Heart left ventricle (tissue), 16 donors: ENCODE results near the gene RPS6KB2. TPM values are rescaled to one million over a fixed set of nuclear protein-coding genes. Genes with fewer than 3 reads are reported as not detected.
A peak's percentile ranks its signal among the peaks of the same experiment; 100 is the strongest.

Experiments used
- ATAC-seq, 4 donors: fragments of 200-7000 bp; cut with Tn5 transposase; one replicate each; pipeline ENCODE4 v1.9.1; 2020 to 2022; ENCODE audit warnings: moderate library complexity in 4 of 4, mild to moderate bottlenecking in 3 of 4, moderate number of reproducible peaks in 1 of 4
- DNase-seq, 5 donors: peaks; one replicate each; pipeline ENCODE4 v3.0.0-alpha.2; 2020
- H3K27ac ChIP-seq, 12 donors: fragments of 200-600 bp; sonication (generic) in 4 of 12; one replicate each; pipeline versions ENCODE4 v1.5.0 to v1.8.0; 2016 to 2022; ENCODE audit warnings: mild to moderate bottlenecking in 2 of 12
- H3K27me3 ChIP-seq, 9 donors: fragments of 200-600 bp; sonication (generic) in 2 of 9; one replicate each; pipeline versions ENCODE4 v1.5.1 to v1.8.0; 2016 to 2022; ENCODE audit warnings: mild to moderate bottlenecking in 3 of 9
- H3K36me3 ChIP-seq, 9 donors: fragments of 200-600 bp; sonication (generic) in 2 of 9; one replicate each; pipeline versions ENCODE4 v1.5.0 to v1.8.0; 2018 to 2022; ENCODE audit warnings: mild to moderate bottlenecking in 2 of 9
- H3K4me1 ChIP-seq, 12 donors: fragments of 200-600 bp; sonication (generic) in 4 of 12; one replicate each; pipeline versions ENCODE4 v1.5.0 to v1.8.0; 2016 to 2022; ENCODE audit warnings: mild to moderate bottlenecking in 3 of 12
- H3K4me3 ChIP-seq, 12 donors: fragments of 200-600 bp; sonication (generic) in 4 of 12; one replicate each; pipeline versions ENCODE4 v1.5.0 to v1.8.0; 2017 to 2022; ENCODE audit warnings: mild to moderate bottlenecking in 9 of 12, moderate library complexity in 4 of 12
- H3K9me3 ChIP-seq, 12 donors: fragments of 200-600 bp; sonication (generic) in 4 of 12; one replicate each; pipeline versions ENCODE4 v1.5.0 to v1.8.0; 2016 to 2022; ENCODE audit warnings: mild to moderate bottlenecking in 1 of 12
- POLR2A ChIP-seq, 2 donors: fragments of 450-650 bp; IDR thresholded peaks; one replicate each; pipeline ENCODE4 v1.6.1; 2017; ENCODE audit warnings: antibody characterized with exemption in 2 of 2, mild to moderate bottlenecking in 2 of 2, moderate library complexity in 2 of 2
- WGBS, 4 donors: extraction: QIAGEN DNeasy Blood & Tissue Kit in 2 of 4; methylation state at CpG; one replicate each; pipeline versions ENCODE4 v1.1.5 to v1.1.7; 2013 to 2018; 5-methylcytosine and 5-hydroxymethylcytosine counted together
- intact Hi-C, 10 donors: fragments of 100-400 bp; cut with DNase I; formaldehyde crosslinking; loops; one replicate each; pipeline versions ENCODE4 v1.11.1 to v1.14.2; 2022
- polyA plus RNA-seq, 2 donors: library from polyadenylated mRNA; stranded (reverse); fragments of 200-250 nt; gene quantifications; one replicate each; pipeline ENCODE4 v1.2.3, GENCODE V29; 2013
- total RNA-seq, 9 donors: library from RNA; depleted of rRNA in 2 of 9; stranded (reverse); fragments of >200 nt in 2 of 9; fragmentation: NEBNext Ultra II Directional in 3 of 9; extraction: Animal tissue kit (Norgen Biotek cat#: 25700) in 3 of 9; gene quantifications; one replicate each; pipeline versions ENCODE4 v1.1.0 to v1.2.4, GENCODE V29; 2016 to 2023
- TF ChIP-seq, protein P1 (sequence below), 12 donors: fragments of 200-600 bp; sonication (generic) in 4 of 12; IDR thresholded peaks; one replicate each; pipeline versions ENCODE4 v1.5.0 to v1.8.0; 2018 to 2022; ENCODE audit warnings: antibody characterized with exemption in 12 of 12, mild to moderate bottlenecking in 5 of 12
- donor health status: ischemic (EF 13 %, LVEDD 7.1; RV severe dilation, severe dysfunction).
- donor health status: healthy with polysubstance abuse.
- donor health status: DM: no; HTN: yes; CAD: no.
- donor health status: DM: no; HTN: no; CAD: no.
- donor health status: ischemic (EF 25% LVEDD 6.9; RV normal size, moderate dysfunction).
- donor health status: ischemic (EF 25% LVEDD 5.7; RV mildly dilated, moderate dysfunction).
- donor health status: healthy.
- donor health status: DM: yes; HTN: yes; CAD: no.
- donor health status: ischemic (EF 35%, LVEDD 5.7; RV mildly dilated, moderate dysfunction).
- donor health status: nonischemic (EF 11% LVEDD 7.7; RV severe dilation, severe dysfunction).
- donor health status: DM: yes; HTN: yes; CAD: no.
- donor health status: PGD.
- donor health status: ischemic (EF 29% LVEDD 5.4; RV normal size, mild dysfunction).
- donor health status: nonischemic (EF 23%, LVEDD 6.1; RV moderate dilation, normal function).

The RPS6KB2 gene
- total and polyA plus RNA-seq, 11 donors, result 19.3 to 36.0 (median 26.0) TPM

GRCh38 chr11:67415501-67416304 lies 12.6 kb upstream of the RPS6KB2 start, which contains the start of gene CARNS1:
TSS of gene CARNS1 (plus strand) at chr11:67415678. CDS start at chr11:67416200, 522 bp downstream.
- 6 to 33% (median 10%) methylated on average over 3 to 67 of the region's 67 CpGs for WGBS, 4 donors
- peak in 2 of 4 donors; percentile 8 to 35 for ATAC-seq
- TF ChIP-seq, protein P1, sequence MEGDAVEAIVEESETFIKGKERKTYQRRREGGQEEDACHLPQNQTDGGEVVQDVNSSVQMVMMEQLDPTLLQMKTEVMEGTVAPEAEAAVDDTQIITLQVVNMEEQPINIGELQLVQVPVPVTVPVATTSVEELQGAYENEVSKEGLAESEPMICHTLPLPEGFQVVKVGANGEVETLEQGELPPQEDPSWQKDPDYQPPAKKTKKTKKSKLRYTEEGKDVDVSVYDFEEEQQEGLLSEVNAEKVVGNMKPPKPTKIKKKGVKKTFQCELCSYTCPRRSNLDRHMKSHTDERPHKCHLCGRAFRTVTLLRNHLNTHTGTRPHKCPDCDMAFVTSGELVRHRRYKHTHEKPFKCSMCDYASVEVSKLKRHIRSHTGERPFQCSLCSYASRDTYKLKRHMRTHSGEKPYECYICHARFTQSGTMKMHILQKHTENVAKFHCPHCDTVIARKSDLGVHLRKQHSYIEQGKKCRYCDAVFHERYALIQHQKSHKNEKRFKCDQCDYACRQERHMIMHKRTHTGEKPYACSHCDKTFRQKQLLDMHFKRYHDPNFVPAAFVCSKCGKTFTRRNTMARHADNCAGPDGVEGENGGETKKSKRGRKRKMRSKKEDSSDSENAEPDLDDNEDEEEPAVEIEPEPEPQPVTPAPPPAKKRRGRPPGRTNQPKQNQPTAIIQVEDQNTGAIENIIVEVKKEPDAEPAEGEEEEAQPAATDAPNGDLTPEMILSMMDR (IDR thresholded peaks at IDR 0.05), result no peak
- no peak for TF ChIP-seq POLR2A (IDR thresholded peaks at IDR 0.05)
- H3K36me3 ChIP-seq, result no peaks in the 10 kb centered on the region
- peak within 1 kb of the TSS in 11 of 12 donors; percentile 25 to 53 (median 43) for H3K4me3 ChIP-seq
- DNase-seq, result no peak
- H3K27me3 ChIP-seq, result peaks cover 0 to 36% (median 11%) of the 10 kb centered on the region in 9 donors
- intact Hi-C loops, result no loop called here
- H3K27ac ChIP-seq, result peak within 1 kb of the TSS in 11 of 12 donors; percentile 8 to 95 (median 75)
- no peaks in the 10 kb centered on the region for H3K9me3 ChIP-seq
- H3K4me1 ChIP-seq, result peaks cover 3 to 59% (median 41%) of the 10 kb centered on the region in 12 donors

GRCh38 chr11:67416416-67417335 lies 11.6 kb upstream of the RPS6KB2 start:
- H3K4me3 ChIP-seq, result peak overlapping the region in 1 of 12 donors; percentile 52
- H3K36me3 ChIP-seq, result no peaks in the 10 kb centered on the region
- DNase-seq, result no peak
- peaks cover 0 to 26% (median 8%) of the 10 kb centered on the region in 9 donors for H3K27me3 ChIP-seq
- peak overlapping the region in 11 of 12 donors; percentile 47 to 96 (median 91) for H3K27ac ChIP-seq
- intact Hi-C loops, result no loop called here
- H3K4me1 ChIP-seq, result peaks cover 3 to 67% (median 43%) of the 10 kb centered on the region in 12 donors
- 49 to 57% (median 53%) methylated on average over 15 to 21 of the region's 21 CpGs for WGBS, 4 donors
- no peaks in the 10 kb centered on the region for H3K9me3 ChIP-seq
- no peak for TF ChIP-seq POLR2A (IDR thresholded peaks at IDR 0.05)
- TF ChIP-seq, protein P1 (IDR thresholded peaks at IDR 0.05), result no peak
- no peak for ATAC-seq

- Histone ChIP-seq H3K27me3 (peaks cover 0 to 23% (median 5%) of the 10 kb centered on the region in 9 donors), H3K4me1 (peaks cover 3 to 67% (median 43%) of the 10 kb centered on the region in 12 donors), H3K27ac (peak overlapping the region in 11 of 12 donors; percentile 47 to 96 (median 91)), H3K9me3 (no peaks in the 10 kb centered on the region), H3K36me3 (no peaks in the 10 kb centered on the region), H3K4me3 (no peak overlapping the region)
- DNase-seq, result no peak
- TF ChIP-seq, protein P1 (IDR thresholded peaks at IDR 0.05), result no peak
- TF ChIP-seq POLR2A (IDR thresholded peaks at IDR 0.05), result no peak
- no peak for ATAC-seq
- WGBS, 4 donors, result 74 to 86% (median 80%) methylated on average over 7 to 12 of the region's 12 CpGs
- intact Hi-C loops, result no loop called here
Measured at GRCh38 chr11:67417425-67417824, 10.9 kb upstream of the RPS6KB2 start.
